ENCODE results near the gene HOXD12.
A peak's percentile ranks its signal among the peaks of the same experiment; 100 is the strongest.

HOXD12 gene

DNA sequence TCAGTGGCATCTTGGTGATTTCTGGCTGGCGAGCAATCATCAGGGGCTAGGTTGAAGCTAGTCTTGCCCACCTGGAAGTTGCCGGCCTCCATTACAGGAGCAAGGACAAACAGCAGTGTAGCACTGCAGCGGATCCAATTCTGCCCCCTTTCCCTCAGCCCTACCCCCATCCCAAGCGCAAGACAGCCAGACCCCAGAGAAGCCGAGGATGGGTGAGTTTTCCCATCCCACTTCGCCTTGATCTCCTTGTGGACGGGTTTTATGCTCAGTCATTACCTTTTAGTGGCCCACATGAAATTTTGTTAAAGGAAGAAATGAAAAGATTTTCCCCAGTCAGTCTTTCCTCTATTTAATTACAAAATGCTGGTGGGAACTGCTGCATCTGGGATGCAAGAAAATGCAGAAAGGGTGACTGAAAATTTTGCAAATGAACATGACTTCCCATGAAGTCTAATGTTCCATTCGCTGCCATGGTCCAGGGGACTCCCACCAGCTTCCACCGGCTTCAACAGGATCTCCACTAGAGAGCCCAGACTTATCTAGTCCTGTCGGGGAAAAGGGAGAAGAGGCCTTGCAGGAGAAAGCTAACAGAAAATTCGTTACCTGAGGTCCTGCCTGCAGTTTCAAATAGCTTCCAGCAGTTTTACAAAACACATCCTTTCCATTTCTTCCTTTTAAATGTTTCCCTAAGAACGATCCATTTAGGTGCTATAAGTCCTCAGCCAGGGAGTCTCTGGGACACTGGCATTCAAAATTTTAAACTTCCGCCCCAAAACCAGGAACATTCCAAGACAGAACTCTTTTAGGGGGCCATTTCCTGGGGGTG is 21.0 kb downstream of the HOXD12 start:
- no peak for DNase-seq (ENCODE audit: low spot score)

DNA sequence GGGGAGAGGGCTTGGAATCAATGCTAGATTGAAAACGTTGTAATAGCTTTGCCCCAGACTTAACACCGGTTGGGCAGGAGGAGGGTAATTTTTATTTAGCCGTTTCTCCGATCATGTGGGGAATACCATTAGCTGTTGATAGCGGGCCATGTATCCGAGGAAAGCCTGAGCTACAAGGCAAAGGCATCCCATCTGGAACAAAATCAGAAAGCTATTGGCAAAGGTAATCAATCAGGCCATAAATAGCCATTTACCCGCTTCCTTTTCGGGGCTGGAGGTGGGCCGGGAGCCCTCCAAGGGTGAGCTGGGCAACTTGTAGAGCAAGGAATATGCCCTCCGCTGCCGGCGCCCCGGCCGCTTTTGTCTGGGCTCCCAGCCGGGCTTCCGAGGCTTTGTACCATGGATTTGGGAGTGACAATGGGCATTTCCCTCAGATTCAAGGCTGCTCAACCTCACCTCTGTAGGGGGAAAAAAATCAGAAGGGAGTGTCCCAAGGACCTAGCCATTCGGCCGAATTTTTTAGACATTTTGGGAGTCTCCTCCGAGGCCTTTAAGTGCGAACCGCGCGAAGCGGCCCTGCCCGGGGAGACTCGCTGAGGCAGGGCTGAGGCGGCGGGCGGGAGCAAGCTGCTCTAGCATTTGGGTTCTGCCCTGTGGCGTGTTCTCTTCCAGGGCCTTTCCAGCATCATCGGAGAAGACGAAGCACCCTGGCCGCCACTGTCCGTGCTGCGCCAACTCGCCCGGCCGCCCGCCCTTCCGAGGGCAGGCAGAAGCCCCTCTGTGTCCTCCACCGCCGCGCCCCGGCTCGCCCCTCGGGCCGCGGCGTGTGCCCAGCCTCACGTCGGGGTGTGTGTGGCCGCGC is 21.8 kb downstream of the HOXD12 start:
- DNase-seq (ENCODE audit: low spot score): no peak

DNA sequence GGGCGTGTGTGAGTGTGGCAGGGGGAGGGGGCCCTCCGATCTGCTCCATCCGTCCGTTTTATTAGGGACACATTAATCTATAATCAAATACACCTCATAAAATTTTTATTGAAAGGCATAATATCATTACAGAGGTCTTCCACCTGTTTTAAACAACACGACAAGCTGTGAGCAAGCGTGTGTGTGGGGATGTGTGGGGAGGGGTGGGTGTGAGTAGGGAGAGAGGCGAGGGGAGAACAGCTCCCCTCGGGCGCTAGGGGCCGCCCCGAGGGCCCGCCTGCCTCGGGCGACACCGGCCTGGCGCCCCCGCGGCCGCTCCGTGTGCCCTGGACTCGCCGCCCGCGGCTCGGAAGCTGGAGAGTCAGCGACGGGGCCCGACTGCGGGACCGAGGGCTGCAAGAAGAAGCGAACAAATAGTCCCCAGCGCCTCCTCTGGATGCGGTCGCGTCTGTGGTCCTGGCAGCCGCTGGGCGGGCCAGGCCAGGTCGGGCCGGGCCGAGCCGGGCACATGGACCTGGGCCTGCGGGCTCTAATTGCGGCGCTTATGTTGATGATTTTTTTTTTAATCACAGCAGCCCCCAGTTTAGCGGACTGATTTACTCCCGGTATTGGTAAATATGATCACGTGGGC is 22.6 kb downstream of the HOXD12 start:
- no peak for DNase-seq (ENCODE audit: low spot score)

DNA sequence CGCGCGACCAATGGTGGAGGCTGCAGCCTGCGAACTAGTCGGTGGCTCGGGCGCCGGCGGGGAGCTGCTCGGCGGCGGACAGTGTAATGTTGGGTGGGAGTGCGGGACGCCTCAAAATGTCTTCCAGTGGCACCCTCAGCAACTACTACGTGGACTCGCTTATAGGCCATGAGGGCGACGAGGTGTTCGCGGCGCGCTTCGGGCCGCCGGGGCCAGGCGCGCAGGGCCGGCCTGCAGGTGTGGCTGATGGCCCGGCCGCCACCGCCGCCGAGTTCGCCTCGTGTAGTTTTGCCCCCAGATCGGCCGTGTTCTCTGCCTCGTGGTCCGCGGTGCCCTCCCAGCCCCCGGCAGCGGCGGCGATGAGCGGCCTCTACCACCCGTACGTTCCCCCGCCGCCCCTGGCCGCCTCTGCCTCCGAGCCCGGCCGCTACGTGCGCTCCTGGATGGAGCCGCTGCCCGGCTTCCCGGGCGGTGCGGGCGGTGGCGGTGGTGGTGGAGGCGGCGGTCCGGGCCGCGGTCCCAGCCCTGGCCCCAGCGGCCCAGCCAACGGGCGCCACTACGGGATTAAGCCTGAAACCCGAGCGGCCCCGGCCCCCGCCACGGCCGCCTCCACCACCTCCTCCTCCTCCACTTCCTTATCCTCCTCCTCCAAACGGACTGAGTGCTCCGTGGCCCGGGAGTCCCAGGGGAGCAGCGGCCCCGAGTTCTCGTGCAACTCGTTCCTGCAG is 23.3 kb downstream of the HOXD12 start, which contains the start of gene HOXD9:
Gene HOXD9, plus strand, starts transcription at position 37 of the 728 bp plus-strand sequence. Its CDS starts 50 bp downstream, at position 87.
- peak; percentile 75 for DNase-seq (ENCODE audit: low spot score)

DNA sequence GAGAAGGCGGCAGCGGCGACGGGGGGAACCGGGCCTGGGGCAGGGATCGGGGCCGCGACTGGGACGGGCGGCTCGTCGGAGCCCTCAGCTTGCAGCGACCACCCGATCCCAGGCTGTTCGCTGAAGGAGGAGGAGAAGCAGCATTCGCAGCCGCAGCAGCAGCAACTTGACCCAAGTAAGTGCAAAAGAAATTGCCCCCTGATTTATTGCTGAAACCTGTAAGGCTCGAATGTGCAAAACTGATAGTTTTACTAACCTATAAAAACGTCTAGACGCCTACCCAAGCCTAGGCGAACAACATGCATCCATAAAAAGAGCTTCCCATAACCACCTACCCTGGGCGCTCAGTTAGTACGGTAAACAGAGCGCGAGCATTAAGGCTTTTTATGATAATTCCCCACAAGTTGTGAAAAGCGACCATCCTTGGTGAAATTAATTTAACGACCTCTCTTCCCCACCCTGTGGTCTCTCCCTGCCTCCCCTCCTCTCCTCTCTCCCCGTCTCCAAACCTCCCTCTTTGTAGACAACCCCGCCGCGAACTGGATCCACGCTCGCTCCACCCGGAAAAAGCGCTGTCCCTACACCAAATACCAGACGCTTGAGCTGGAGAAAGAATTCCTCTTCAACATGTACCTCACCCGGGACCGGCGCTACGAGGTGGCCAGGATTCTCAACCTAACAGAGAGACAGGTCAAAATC is 24.0 kb downstream of the HOXD12 start:
- peak; percentile 10 for DNase-seq (ENCODE audit: low spot score)

DNA sequence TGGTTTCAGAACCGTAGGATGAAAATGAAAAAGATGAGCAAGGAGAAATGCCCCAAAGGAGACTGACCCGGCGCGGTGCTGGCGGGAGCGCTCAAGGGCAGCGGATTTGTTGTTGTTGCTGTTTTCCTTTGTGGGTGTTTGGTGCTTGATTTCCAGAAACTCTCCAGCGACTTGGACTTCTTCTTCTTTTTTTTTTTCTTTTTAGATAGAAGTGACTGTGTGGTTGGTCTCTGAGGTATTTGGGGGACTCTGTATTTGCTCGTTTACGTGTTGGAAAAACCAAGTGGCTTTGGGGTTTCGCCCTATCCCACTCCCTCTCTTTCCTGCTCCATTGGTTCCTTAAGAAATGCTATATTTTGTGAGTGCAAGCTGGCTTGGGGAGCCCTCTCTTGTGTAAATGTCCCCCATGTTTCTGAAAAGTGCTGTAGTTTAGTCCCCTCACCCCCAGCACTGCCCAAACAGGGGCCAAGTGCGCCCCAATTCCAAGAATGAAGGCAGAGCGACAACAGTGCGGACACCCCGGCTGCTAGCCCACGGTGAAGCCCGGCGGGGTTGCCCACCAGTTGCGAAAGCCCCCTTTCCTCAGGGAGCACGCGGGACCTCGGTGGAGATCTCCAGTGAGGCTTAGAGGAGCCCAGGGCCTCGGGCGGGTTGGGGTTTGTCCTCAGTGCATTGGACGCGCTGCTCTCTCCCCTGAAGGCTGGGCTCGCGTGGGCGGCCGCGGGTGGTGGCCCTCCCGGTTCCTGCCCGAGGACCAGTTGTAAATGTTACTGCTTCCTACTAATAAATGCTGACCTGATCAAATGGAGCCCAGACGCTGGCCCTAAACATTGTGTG is 24.7 kb downstream of the HOXD12 start:
- peak; percentile 3 for DNase-seq (ENCODE audit: low spot score)

DNA sequence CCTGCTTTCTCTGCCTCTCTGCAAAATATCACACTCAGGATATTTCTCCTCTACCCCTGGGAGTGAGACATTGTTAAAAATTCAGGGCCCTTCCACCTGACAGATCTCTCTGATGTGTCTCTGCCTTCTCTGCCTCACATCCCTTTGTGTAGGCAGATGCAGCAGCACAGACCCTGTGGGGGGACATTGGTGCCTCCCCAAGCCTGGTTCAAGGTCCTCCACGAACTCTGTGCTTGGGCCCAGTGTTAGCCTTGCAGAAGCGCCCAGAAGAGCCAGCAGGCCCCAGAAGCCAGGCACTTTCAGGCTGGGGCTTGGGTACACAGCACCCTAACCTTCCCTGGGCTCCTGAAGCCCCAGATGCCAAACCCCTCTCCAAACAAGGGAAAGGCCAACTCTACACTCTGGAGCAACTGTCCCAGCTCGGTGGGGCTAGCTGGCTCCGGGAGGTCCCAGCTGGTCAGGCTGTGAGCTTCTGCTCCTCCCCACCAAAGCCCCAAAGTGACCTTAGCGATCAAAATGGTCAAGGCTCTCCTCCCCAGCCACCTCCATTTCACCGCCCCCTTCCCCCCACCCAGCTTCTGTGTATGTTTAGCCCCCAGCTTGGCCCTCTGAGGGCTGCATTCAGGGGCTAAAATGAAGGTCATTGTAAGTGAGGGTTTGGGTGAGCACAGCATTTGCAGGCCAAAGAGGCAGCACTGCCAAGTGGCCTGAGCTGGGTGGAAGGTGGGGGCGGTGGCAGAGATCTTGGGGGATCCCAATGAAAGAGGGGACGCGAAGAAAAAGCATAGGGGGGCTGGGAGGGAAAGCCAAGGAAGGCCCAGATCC is 25.6 kb downstream of the HOXD12 start:
- no peak for DNase-seq (ENCODE audit: low spot score)

DNA sequence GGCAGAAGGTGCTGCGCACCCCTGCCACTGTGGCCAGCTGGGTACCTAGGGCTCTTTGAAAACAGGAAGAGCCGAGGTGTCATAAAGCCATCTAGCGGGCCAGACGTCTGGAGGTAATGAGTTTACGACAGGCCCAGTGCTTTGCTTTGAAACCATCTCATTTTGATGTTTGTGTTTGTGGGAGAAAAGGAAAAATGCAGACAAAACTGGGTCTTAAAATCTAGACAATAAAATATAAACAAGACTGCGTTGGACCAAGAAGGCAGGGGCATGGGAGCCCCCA is 26.1 kb downstream of the HOXD12 start:
- DNase-seq (ENCODE audit: low spot score): no peak

DNA sequence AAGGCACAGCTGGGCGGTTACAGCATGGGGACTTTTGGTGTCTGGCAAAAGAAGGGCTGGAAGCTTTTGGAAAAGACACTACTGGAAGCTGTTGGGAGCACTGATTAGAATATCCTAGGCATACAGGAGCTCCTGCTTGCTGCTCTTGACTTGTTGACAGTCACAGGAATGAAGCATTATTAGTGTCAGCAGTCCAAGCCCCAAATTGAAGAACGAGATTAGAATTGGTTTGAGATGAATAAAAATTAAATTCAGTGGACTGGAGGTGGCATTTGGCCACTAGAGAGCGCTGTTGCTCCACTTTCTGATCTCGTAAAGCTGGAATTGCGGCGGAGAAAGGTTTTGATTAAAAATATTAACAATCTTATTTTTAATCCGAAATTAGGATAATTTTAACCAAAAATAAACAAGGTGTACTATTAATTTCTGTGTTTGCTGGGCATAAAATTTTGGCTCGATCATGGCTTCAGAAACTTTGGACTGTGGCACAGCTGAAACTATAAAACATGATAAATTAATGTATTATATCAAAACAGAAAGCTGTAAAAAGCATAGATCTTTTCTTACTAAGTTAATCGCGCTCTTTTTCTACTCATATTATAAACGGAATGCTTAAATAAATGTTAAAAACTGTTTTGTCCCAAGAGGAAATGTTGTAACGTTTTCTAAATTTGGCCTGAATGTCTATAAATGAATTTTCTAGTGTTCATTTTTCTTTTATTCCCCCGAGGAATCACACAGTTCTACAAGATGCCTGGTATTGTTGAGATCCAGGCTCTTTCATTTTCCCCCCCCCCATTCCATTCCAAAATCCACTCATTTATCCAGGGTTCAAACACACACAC is 27.6 kb downstream of the HOXD12 start:
- peak; percentile 69 for DNase-seq (ENCODE audit: low spot score)

DNA sequence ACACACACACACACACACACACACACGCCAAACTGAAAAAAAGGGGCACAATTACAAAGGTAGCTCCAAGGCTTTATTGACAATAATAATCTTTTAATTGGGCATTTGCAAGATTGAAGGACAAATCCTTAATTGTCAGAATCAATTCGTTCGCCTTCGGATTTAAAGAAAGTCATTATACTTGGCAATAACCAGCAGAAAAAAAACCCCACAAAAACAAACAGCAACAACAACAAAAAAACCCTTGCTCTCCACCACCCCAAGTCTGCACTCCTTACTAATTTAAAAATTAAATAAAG is 28.1 kb downstream of the HOXD12 start:
- DNase-seq (ENCODE audit: low spot score): no peak

DNA sequence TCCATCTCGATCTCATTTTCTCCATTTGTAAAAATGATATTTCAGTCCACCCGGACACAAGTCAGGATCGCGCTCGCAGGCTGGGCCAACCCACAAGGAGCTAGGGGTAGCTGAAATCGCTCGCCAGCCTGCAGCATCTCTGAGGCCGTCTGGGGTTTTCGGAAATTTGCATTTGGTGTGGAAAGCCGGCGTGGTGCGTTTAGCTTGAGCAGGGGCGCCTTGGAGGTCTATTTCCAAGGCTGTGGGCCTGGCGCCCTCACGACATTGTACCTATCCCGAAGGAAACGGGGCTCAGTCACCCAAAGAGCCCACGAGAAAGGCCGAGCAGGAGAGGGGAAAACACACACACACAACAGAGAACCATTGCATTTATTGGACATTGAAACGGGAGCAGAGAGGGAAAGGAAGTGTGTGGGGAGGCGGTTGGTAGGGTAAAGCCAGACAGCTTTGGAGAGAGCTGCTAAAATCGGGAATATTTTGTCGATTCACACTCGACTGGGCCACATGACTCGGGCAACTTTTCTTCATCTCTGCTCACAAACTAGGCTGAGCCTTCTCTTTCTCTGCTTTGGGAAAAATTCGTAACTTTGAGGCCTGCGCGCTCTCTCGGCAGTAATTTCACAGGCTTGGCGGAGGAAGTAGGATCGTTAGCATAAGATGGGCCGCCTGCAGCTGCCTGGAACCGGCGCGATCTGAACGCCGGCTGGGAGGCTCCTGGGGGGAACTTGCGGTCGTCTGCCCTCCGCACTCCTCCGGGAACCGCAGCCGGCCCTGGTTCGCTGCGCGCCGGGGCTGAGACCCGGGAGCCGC is 28.8 kb downstream of the HOXD12 start:
- DNase-seq (ENCODE audit: low spot score): no peak

DNA sequence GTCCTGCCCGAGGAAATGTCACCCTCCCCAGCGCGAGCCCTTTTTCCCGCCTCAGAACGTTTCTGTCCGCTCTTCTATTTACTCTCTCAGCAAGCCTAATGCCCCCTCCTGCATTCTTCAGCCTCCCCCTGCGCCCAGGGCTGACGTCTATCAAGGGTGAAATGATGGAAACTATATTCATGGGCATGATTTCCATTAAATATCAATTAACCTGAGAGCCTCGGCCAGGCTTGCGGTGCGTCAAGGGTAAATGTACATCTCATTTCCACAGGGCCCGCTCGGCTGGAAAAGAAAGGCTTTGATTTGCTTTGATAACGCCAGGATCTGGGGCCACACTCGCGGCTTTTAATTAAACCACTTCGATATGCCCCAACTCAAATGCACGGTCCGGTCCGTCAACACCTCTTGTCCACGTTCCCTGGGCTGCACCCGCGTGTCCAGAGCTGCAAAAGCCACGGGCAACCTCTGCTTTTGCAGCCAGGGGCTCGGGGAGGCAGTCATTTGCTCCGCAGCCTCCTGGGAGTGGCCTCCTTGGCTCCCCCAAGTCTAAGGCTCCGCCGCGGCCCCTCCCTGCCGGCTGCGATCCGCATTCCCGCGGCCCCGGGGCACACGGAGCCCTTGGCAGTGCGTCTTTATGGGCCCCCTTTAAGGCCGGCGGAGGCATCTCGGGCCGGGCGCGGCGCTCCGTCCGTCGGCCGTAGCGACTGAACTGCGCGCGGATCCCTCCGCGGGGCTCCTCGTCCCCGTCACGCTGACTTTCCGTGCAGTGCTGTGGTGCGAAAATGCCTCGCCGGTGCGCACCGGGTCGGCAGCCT is 29.6 kb downstream of the HOXD12 start, which contains the start of gene HOXD8:
Gene HOXD8, plus strand, starts transcription at position 724 of the 815 bp plus-strand sequence. CDS start 662 bp downstream, outside the sequence.
- peak; percentile 79 for DNase-seq (ENCODE audit: low spot score)

DNA sequence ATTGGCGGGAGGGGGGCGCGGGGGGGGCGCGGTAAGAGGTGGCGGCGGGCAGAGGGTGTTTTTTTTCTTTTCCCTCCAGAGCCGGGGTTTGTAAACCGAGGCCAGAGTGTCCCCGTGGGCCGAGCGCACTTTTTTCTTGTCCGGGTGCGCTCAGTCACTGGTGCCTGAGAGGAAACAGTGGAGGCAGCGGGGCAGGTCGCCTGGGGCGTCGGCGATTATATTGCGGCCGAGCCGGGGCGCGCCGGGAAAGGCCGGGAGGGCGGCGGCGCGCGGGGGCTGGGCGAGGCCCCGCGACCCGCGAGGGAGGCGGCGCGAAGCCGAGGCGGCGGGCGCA is 30.2 kb downstream of the HOXD12 start:
- DNase-seq (ENCODE audit: low spot score): peak; percentile 29

DNA sequence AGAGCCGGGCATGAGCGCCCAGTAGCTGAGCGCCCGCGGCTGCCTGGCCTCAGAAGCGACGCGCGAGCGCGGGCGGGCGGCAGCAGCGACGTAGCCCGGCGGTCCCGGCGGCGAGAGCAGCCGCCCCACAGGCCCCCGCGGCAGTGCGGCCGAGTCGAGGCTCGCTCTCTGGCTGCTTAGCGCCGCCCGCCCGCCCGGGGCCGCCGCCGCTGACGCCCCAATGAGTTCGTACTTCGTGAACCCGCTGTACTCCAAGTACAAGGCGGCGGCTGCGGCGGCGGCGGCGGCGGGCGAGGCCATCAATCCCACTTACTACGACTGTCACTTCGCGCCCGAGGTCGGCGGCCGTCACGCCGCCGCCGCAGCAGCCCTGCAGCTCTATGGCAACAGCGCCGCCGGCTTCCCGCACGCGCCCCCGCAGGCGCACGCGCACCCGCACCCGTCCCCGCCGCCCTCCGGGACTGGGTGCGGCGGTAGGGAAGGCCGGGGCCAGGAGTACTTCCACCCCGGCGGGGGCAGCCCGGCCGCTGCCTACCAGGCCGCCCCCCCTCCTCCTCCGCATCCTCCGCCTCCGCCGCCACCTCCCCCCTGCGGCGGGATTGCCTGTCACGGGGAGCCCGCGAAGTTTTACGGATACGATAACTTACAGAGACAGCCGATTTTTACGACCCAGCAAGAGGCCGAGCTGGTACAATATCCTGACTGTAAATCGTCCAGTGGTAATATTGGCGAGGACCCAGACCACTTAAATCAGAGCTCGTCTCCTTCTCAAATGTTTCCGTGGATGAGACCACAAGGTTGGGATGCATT is 30.8 kb downstream of the HOXD12 start:
- peak; percentile 48 for DNase-seq (ENCODE audit: low spot score)

DNA sequence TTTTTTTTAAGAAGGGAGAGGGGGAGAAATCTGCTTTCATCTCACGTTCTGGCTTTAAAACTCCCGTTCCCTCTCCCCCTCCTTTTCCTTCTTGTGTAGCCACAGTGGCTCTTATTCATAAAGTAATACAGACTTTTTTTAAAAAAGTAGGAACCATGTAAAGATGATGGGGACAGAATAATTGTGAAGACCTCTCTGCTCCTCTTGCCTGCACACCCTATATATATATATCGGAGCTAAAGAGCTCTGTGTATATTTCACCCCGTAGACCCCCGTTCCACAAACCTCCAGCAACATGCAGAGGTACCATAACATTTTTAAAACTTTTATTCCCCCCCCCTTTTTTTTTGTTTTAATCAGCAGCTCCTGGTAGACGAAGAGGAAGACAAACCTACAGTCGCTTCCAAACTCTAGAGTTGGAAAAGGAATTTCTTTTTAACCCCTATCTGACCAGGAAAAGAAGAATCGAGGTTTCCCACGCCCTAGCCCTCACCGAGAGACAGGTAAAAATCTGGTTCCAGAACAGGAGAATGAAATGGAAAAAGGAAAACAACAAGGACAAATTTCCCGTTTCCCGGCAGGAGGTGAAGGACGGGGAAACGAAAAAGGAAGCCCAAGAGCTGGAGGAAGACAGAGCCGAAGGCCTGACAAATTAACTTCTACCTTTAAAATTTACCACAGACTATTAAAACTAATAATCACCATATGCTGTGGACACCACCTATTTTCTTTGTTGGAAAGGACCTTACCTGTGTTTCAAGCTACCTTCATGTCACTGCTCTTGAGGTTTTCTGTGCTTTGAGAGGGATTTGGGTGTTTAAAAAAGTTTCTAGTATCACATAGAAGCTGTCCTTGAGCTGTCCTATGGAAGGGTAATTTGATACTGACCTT is 31.6 kb downstream of the HOXD12 start:
- DNase-seq (ENCODE audit: low spot score): peak; percentile 45
